HepG2 (cell line): Measurements from ENCODE around the gene SRSF12. TPM values are rescaled to one million over a fixed set of nuclear protein-coding genes. Genes with fewer than 3 reads are reported as not detected.

ENCODE experiments used
- BATF2 ChIP-seq: sonication (generic); formaldehyde crosslinking; IDR thresholded peaks from 2 replicates; pipeline ENCODE4 v1.8.0; 2022; ENCODE audit warnings: mild to moderate bottlenecking, missing genetic modification reagents, moderate library complexity
- CEBPB ChIP-seq: IDR thresholded peaks from 2 replicates; pipeline ENCODE4 v1.6.1; 2011; ENCODE audit warnings: low read depth, low read length, improper control_type of control experiment, borderline replicate concordance
- EHMT2 ChIP-seq: fragments of 200-600 bp; sonication (generic); IDR thresholded peaks from 2 replicates; pipeline ENCODE4 v1.7.0; 2017; ENCODE audit warnings: antibody characterized with exemption, low read depth, low read length, borderline replicate concordance
- ELF4 ChIP-seq: sonication (generic); formaldehyde crosslinking; IDR thresholded peaks from 2 replicates; pipeline ENCODE4 v1.5.0; 2020; ENCODE audit warnings: missing genetic modification reagents, mild to moderate bottlenecking, moderate library complexity, borderline replicate concordance
- ELK4 ChIP-seq: sonication (generic); formaldehyde crosslinking; IDR thresholded peaks from 2 replicates; pipeline ENCODE4 v1.9.0; 2021; ENCODE audit warnings: missing genetic modification reagents, borderline replicate concordance
- HDAC6 ChIP-seq: fragments of 200-600 bp; sonication (generic); IDR thresholded peaks from 2 replicates; pipeline ENCODE4 v1.7.0; 2017; ENCODE audit warnings: mild to moderate bottlenecking, antibody characterized with exemption, low read length, low read depth
- HMG20A ChIP-seq: IDR thresholded peaks from 2 replicates; pipeline ENCODE4 v1.6.1; 2016; ENCODE audit warnings: borderline replicate concordance
- MXD4 ChIP-seq: IDR thresholded peaks from 2 replicates; pipeline ENCODE4 v1.6.1; 2016; ENCODE audit warnings: mild to moderate bottlenecking, missing biosample characterization, missing genetic modification reagents
- NFAT5 ChIP-seq: sonication (generic); formaldehyde crosslinking; IDR thresholded peaks from 2 replicates; pipeline ENCODE4 v1.4.0; 2020; ENCODE audit warnings: missing genetic modification reagents
- PBX2 ChIP-seq: IDR thresholded peaks from 2 replicates; pipeline ENCODE4 v1.6.1; 2016; ENCODE audit warnings: control low read depth
- REXO4 ChIP-seq: sonication (generic); formaldehyde crosslinking; IDR thresholded peaks from 2 replicates; pipeline ENCODE4 v1.8.0; 2022; ENCODE audit warnings: missing genetic modification reagents, mild to moderate bottlenecking, borderline replicate concordance
- SMAD3 ChIP-seq: sonication (generic); formaldehyde crosslinking; IDR thresholded peaks from 2 replicates; pipeline ENCODE4 v1.4.0; 2020; ENCODE audit warnings: missing genetic modification reagents
- SRSF1 ChIP-seq: fragments of 200-400 bp; formaldehyde crosslinking; optimal IDR thresholded peaks from 2 replicates; pipeline ENCODE3; 2017; ENCODE audit warnings: mild to moderate bottlenecking, low read depth, low read length, moderate library complexity
- TBP ChIP-seq: sonication (generic); formaldehyde crosslinking; IDR thresholded peaks from 2 replicates; pipeline ENCODE4 v1.5.0; 2020; ENCODE audit warnings: missing genetic modification reagents
- TRIM24 ChIP-seq: sonication (generic); formaldehyde crosslinking; IDR thresholded peaks from 2 replicates; pipeline ENCODE4 v1.8.0; 2022; ENCODE audit warnings: mild to moderate bottlenecking, missing genetic modification reagents
- TSC22D2 ChIP-seq: sonication (generic); formaldehyde crosslinking; IDR thresholded peaks from 2 replicates; pipeline ENCODE4 v1.5.1; 2020; ENCODE audit warnings: missing genetic modification reagents, mild to moderate bottlenecking, borderline replicate concordance
- ZNF207 ChIP-seq: fragments of 450-650 bp; IDR thresholded peaks from 2 replicates; pipeline ENCODE4 v1.6.1; 2016; ENCODE audit warnings: antibody characterized with exemption, borderline replicate concordance
- ZNF276 ChIP-seq: sonication (generic); formaldehyde crosslinking; IDR thresholded peaks from 2 replicates; pipeline ENCODE4 v1.4.0; 2020; ENCODE audit warnings: mild to moderate bottlenecking, low read depth, missing genetic modification reagents
- ZNF777 ChIP-seq: sonication (generic); formaldehyde crosslinking; IDR thresholded peaks from 2 replicates; pipeline ENCODE4 v1.4.0; 2020; ENCODE audit warnings: missing genetic modification reagents
- polyA plus RNA-seq, 8 experiments: library from polyadenylated mRNA; depleted of rRNA in 3 of 8; stranded (reverse) in 7 of 8; unstranded in 1 of 8; fragments of >200 nt; fragmentation: Illumina TruSeq in 4 of 8; extraction: Trizol in 4 of 8; gene quantifications; 2 replicates each; pipeline versions ENCODE4 v1.2.1 to v1.2.3, GENCODE V29; 2011 to 2016; ENCODE audit warnings: low read depth in 4 of 8, missing spikeins in 1 of 8, mixed read lengths in 1 of 8; ENCODE audit not compliant: insufficient read depth in 1 of 8
- total RNA-seq, 5 experiments: library from RNA; depleted of rRNA; stranded (reverse); fragments of >200 nt; fragmentation: Illumina TruSeq; extraction: Trizol; gene quantifications; 2 replicates each; pipeline ENCODE4 v1.2.3, GENCODE V29; 2016; ENCODE audit warnings: low read depth in 1 of 5

The SRSF12 gene
- total and polyA plus RNA-seq, 2 of the 13 experiments (the other 11 are each of a cell fraction or from before 2014, with no cell fraction given) = 1.7 to 1.9 TPM

- TF ChIP-seq NFAT5 (CRISPR knock-in tag) = no peak
- no peak for TF ChIP-seq PBX2 (CRISPR knock-in tag)
- TF ChIP-seq MXD4 (CRISPR knock-in tag) = no peak
- no peak for TF ChIP-seq TBP (CRISPR knock-in tag)
- no peak for TF ChIP-seq SRSF1
- TF ChIP-seq ELF4 (CRISPR knock-in tag) = no peak
- TF ChIP-seq EHMT2 = no peak
- TF ChIP-seq TRIM24 (CRISPR knock-in tag) = no peak
- TF ChIP-seq HMG20A = peak; percentile 40; the same call in 1 of the 2 replicates
- no peak for TF ChIP-seq HDAC6
- TF ChIP-seq BATF2 (CRISPR knock-in tag) = no peak
- TF ChIP-seq REXO4 (CRISPR knock-in tag) = no peak
- TF ChIP-seq ZNF276 (CRISPR knock-in tag) = no peak
- TF ChIP-seq ZNF777 (CRISPR knock-in tag) = no peak
- TF ChIP-seq ZNF207 = no peak
- TF ChIP-seq CEBPB = peak; percentile 95
- no peak for TF ChIP-seq ELK4 (CRISPR knock-in tag)
- peak; percentile 55; the same call in 1 of the 2 replicates for TF ChIP-seq SMAD3
- TF ChIP-seq TSC22D2 = no peak
These were observed 67.7 kb downstream of the SRSF12 start (continued) for GRCh38 chr6:89050155-89050554.
